WTC11 (cell line): ENCODE results near the gene SPATA45. TPM values are rescaled to one million over a fixed set of nuclear protein-coding genes. Genes with fewer than 3 reads are reported as not detected.

ENCODE experiments used
- ATAC-seq: fragments of 200-7000 bp; cut with Tn5 transposase; 2 replicates; pipeline ENCODE4 v1.10.0; 2021; ENCODE audit warnings: mild to moderate bottlenecking, moderate library complexity
- CTCF ChIA-PET: fragments of 300-600 bp; sonication (Branson Sonifier 250); formaldehyde crosslinking; loops from one replicate; lab custom pipeline; 2021; ENCODE audit warnings: antibody characterized with exemption; lab: Charles Lee
- POLR2A ChIA-PET: fragments of 350-600 bp; sonication (Branson Sonifier 250); formaldehyde crosslinking; loops from one replicate; lab custom pipeline; 2021; ENCODE audit warnings: antibody characterized with exemption; lab: Charles Lee
- DNase-seq: peaks from one replicate; pipeline ENCODE4 v3.0.0; 2021; ENCODE audit warnings: low spot score
- H3K27ac Mint-ChIP-seq: 2 replicates; pipeline ENCODE4 v1.8.0; 2021; ENCODE audit warnings: mixed read lengths
- H3K27me3 Mint-ChIP-seq: 2 replicates; pipeline ENCODE4 v1.8.0; 2021; ENCODE audit warnings: low read depth, mild to moderate bottlenecking, moderate library complexity, mixed read lengths
- H3K36me3 Mint-ChIP-seq: 2 replicates; pipeline ENCODE4 v1.8.0; 2021; ENCODE audit warnings: mixed read lengths
- H3K4me1 Mint-ChIP-seq: 2 replicates; pipeline ENCODE4 v1.8.0; 2022; ENCODE audit warnings: mixed read lengths
- H3K4me3 Mint-ChIP-seq: 2 replicates; pipeline ENCODE4 v1.8.0; 2021; ENCODE audit warnings: mild to moderate bottlenecking, moderate library complexity, mixed read lengths
- H3K9me3 Mint-ChIP-seq: 2 replicates; pipeline ENCODE4 v1.8.0; 2021; ENCODE audit warnings: mixed read lengths
- ATF1 ChIP-seq: sonication (generic); formaldehyde crosslinking; IDR thresholded peaks from 2 replicates; pipeline ENCODE4 v1.8.1; 2023; ENCODE audit warnings: mild to moderate bottlenecking, moderate library complexity, missing genetic modification reagents
- CBFB ChIP-seq: sonication (generic); formaldehyde crosslinking; IDR thresholded peaks from 2 replicates; pipeline ENCODE4 v1.8.1; 2022; ENCODE audit warnings: mild to moderate bottlenecking, low read depth, missing genetic modification reagents
- CREB1 ChIP-seq: sonication (generic); formaldehyde crosslinking; IDR thresholded peaks from 2 replicates; pipeline ENCODE4 v1.8.0; 2023; ENCODE audit warnings: mild to moderate bottlenecking, missing genetic modification reagents
- ELF4 ChIP-seq: sonication (generic); formaldehyde crosslinking; IDR thresholded peaks from 2 replicates; pipeline ENCODE4 v1.8.1; 2022; ENCODE audit warnings: low read depth, mild to moderate bottlenecking, moderate library complexity, missing genetic modification reagents
- ETV6 ChIP-seq: sonication (generic); formaldehyde crosslinking; IDR thresholded peaks from 2 replicates; pipeline ENCODE4 v1.8.1; 2022; ENCODE audit warnings: mild to moderate bottlenecking, missing genetic modification reagents
- FOXK1 ChIP-seq: sonication (generic); formaldehyde crosslinking; IDR thresholded peaks from 2 replicates; pipeline ENCODE4 v1.8.0; 2022; ENCODE audit warnings: mild to moderate bottlenecking, moderate library complexity, missing genetic modification reagents
- FOXP1 ChIP-seq: sonication (generic); formaldehyde crosslinking; IDR thresholded peaks from 2 replicates; pipeline ENCODE4 v1.8.0; 2022; ENCODE audit warnings: missing genetic modification reagents, mild to moderate bottlenecking, moderate library complexity, borderline replicate concordance
- GRHL2 ChIP-seq: fragments of 250-450 bp; sonication (Bioruptor Pico); IDR thresholded peaks from 2 replicates; pipeline ENCODE4 v1.8.0; 2022; ENCODE audit warnings: mild to moderate bottlenecking, moderate library complexity; ENCODE audit not compliant: insufficient replicate concordance, severe bottlenecking
- NFE2L1 ChIP-seq: sonication (generic); formaldehyde crosslinking; IDR thresholded peaks from 2 replicates; pipeline ENCODE4 v1.8.1; 2023; ENCODE audit warnings: missing genetic modification reagents
- NR3C1 ChIP-seq: sonication (generic); formaldehyde crosslinking; conservative IDR thresholded peaks from 2 replicates; pipeline ENCODE4 v1.8.1; 2023; ENCODE audit warnings: low read depth, mild to moderate bottlenecking, missing genetic modification reagents
- RELA ChIP-seq: sonication (generic); formaldehyde crosslinking; IDR thresholded peaks from 2 replicates; pipeline ENCODE4 v1.8.1; 2022; ENCODE audit warnings: missing genetic modification reagents, mild to moderate bottlenecking, borderline replicate concordance
- TEAD1 ChIP-seq: sonication (generic); formaldehyde crosslinking; IDR thresholded peaks from 2 replicates; pipeline ENCODE4 v1.8.0; 2022; ENCODE audit warnings: mild to moderate bottlenecking, missing genetic modification reagents
- TEAD4 ChIP-seq: sonication (generic); formaldehyde crosslinking; IDR thresholded peaks from 2 replicates; pipeline ENCODE4 v1.8.0; 2022; ENCODE audit warnings: mild to moderate bottlenecking, missing genetic modification reagents
- ZNF263 ChIP-seq: sonication (generic); formaldehyde crosslinking; IDR thresholded peaks from 2 replicates; pipeline ENCODE4 v1.8.1; 2022; ENCODE audit warnings: low read depth, mild to moderate bottlenecking, moderate library complexity, missing genetic modification reagents
- ZNF317 ChIP-seq: sonication (generic); formaldehyde crosslinking; IDR thresholded peaks from 2 replicates; pipeline ENCODE4 v1.8.1; 2023; ENCODE audit warnings: low read depth, mild to moderate bottlenecking, moderate library complexity, missing genetic modification reagents, borderline replicate concordance
- total RNA-seq: library from RNA; stranded (reverse); gene quantifications from 3 replicates; pipeline ENCODE4 v1.2.3, GENCODE V29; 2021
- TF ChIP-seq, protein P1 (sequence below): sonication (generic); formaldehyde crosslinking; IDR thresholded peaks from 2 replicates; pipeline ENCODE4 v1.8.1; 2023; ENCODE audit warnings: mild to moderate bottlenecking, missing genetic modification reagents, borderline replicate concordance
- TF ChIP-seq, protein P2 (sequence below): sonication (generic); formaldehyde crosslinking; IDR thresholded peaks from 2 replicates; pipeline ENCODE4 v1.8.0; 2022; ENCODE audit warnings: mild to moderate bottlenecking, missing genetic modification reagents
- TF ChIP-seq, protein P3 (sequence below): fragments of 250-450 bp; sonication (Bioruptor Pico); IDR thresholded peaks from 2 replicates; pipeline ENCODE4 v1.9.0; 2021; ENCODE audit warnings: mild to moderate bottlenecking
- TF ChIP-seq, protein P4 (sequence below): fragments of 250-450 bp; sonication (Bioruptor Pico); conservative IDR thresholded peaks from 2 replicates; pipeline ENCODE4 v1.9.0; 2021; ENCODE audit warnings: mild to moderate bottlenecking
- TF ChIP-seq, protein P5 (sequence below): sonication (generic); formaldehyde crosslinking; IDR thresholded peaks from 2 replicates; pipeline ENCODE4 v1.8.1; 2022; ENCODE audit warnings: mild to moderate bottlenecking, moderate library complexity, missing genetic modification reagents
- TF ChIP-seq, protein P6 (sequence below): sonication (generic); formaldehyde crosslinking; IDR thresholded peaks from 2 replicates; pipeline ENCODE4 v1.8.0; 2022; ENCODE audit warnings: mild to moderate bottlenecking, missing genetic modification reagents
- TF ChIP-seq, protein P7 (sequence below): sonication (generic); formaldehyde crosslinking; IDR thresholded peaks from 2 replicates; pipeline ENCODE4 v1.8.0; 2022; ENCODE audit warnings: missing genetic modification reagents

Gene SPATA45
- total RNA-seq, 1 experiment from 2014 or later: 0.90 TPM

DNA sequence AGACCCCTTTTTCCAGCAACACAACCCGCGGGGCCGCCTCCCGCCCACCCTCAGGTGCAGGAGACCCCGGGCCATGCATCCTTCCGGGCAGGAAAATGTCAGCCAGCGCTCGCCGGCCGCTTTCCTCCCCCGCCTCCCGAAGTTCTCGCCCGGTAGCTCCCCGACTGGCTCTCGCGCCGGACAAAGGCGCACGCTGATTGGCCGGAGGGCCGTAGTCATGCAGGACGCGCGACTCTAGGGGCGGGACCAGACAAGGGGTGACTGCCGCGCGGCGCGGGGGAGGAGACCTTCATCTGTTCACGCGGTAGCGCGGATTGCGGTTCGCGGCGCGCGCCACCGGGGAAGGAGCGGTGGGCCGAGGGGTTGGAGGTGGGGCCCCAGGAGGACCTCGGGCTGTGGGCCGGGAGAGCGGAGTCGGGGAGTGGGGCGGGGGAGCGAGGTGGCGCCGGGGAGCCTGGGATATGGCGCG is 10.6 kb upstream of the SPATA45 start, which contains the start of gene FLVCR1:
FLVCR1 (plus strand) TSS at position 284 of the 469 bp plus-strand sequence; CDS start at position 462, 178 bp downstream.
- Mint-ChIP-seq H3K27ac (peak within 1 kb of the TSS; percentile 96), H3K4me1 (peaks cover 34% of the 10 kb centered on the region), H3K4me3 (no peak within 1 kb of the TSS), H3K36me3 (peaks cover 15% of the 10 kb centered on the region), H3K27me3 (peaks cover 10% of the 10 kb centered on the region), H3K9me3 (0 out of 2 replicates have a peak, but pooled peaks cover 4% of the 10 kb centered on the region)
- CTCF ChIA-PET: interaction anchor here (0.6 to 1.6 kb wide), 10 partner anchors 22 to 248 kb away, joined by 3 to 18 read pairs (median 4); no protein-coding TSS in a partner anchor
- ATAC-seq (peak; percentile 94), DNase-seq (peak; percentile 98)
- POLR2A ChIA-PET: interaction anchor here (0.6 to 2.2 kb wide), 12 partner anchors 11 to 250 kb away, joined by 3 to 22 read pairs (median 4); partner anchors contain the start of genes ATF3, NSL1, TATDN3 and VASH2
- TF ChIP-seq ELF4 (CRISPR knock-in tag): no peak
- peak; percentile 96 for TF ChIP-seq ETV6
- no peak for TF ChIP-seq TEAD4 (CRISPR knock-in tag)
- peak; percentile 57; the same call in 1 of the 2 replicates for TF ChIP-seq RELA
- TF ChIP-seq TEAD1: no peak; the same call in none of the 2 replicates
- TF ChIP-seq CREB1 (CRISPR knock-in tag): no peak
- no peak for TF ChIP-seq ATF1 (CRISPR knock-in tag)
- TF ChIP-seq FOXK1 (CRISPR knock-in tag): peak; percentile 78
- TF ChIP-seq, protein P1, sequence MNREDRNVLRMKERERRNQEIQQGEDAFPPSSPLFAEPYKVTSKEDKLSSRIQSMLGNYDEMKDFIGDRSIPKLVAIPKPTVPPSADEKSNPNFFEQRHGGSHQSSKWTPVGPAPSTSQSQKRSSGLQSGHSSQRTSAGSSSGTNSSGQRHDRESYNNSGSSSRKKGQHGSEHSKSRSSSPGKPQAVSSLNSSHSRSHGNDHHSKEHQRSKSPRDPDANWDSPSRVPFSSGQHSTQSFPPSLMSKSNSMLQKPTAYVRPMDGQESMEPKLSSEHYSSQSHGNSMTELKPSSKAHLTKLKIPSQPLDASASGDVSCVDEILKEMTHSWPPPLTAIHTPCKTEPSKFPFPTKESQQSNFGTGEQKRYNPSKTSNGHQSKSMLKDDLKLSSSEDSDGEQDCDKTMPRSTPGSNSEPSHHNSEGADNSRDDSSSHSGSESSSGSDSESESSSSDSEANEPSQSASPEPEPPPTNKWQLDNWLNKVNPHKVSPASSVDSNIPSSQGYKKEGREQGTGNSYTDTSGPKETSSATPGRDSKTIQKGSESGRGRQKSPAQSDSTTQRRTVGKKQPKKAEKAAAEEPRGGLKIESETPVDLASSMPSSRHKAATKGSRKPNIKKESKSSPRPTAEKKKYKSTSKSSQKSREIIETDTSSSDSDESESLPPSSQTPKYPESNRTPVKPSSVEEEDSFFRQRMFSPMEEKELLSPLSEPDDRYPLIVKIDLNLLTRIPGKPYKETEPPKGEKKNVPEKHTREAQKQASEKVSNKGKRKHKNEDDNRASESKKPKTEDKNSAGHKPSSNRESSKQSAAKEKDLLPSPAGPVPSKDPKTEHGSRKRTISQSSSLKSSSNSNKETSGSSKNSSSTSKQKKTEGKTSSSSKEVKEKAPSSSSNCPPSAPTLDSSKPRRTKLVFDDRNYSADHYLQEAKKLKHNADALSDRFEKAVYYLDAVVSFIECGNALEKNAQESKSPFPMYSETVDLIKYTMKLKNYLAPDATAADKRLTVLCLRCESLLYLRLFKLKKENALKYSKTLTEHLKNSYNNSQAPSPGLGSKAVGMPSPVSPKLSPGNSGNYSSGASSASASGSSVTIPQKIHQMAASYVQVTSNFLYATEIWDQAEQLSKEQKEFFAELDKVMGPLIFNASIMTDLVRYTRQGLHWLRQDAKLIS: peak; percentile 75; the same call in 1 of the 2 replicates
- no peak for TF ChIP-seq NFE2L1
- TF ChIP-seq, protein P2, sequence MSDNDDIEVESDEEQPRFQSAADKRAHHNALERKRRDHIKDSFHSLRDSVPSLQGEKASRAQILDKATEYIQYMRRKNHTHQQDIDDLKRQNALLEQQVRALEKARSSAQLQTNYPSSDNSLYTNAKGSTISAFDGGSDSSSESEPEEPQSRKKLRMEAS: peak; percentile 82; the same call in 1 of the 2 replicates
- no peak for TF ChIP-seq CBFB (CRISPR knock-in tag)
- TF ChIP-seq, protein P3, sequence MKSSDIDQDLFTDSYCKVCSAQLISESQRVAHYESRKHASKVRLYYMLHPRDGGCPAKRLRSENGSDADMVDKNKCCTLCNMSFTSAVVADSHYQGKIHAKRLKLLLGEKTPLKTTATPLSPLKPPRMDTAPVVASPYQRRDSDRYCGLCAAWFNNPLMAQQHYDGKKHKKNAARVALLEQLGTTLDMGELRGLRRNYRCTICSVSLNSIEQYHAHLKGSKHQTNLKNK: no peak
- TF ChIP-seq, protein P4, sequence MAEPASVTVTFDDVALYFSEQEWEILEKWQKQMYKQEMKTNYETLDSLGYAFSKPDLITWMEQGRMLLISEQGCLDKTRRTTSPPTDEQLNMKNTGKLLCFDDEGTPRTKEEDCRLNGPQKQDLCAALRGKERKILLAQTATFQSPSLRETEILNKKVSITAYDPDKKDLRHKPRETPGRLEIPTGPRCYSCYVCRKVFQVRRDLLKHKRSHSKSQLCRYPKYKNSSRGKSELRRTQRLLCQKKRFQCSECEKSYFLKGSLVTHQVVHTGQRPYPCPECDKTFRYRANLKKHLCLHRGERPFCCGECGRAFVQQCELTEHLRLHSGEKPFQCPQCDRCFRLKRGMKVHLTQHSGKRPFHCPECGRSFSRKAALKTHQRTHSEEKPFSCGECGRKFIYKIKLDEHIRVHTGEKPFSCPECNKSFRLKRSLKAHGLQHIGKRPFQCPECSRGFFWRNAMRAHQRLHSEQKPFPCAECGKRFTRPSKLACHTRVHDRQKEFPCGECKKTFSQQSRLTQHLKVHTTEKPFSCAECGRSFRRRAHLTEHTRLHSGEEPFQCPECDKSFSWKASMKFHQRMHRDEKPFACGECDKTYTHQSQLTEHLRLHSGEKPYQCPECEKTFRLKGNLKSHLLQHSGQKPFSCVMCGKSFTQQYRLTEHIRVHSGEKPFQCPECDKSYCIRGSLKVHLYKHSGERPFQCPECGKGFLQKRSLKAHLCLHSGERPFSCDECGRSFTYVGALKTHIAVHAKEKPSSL (CRISPR knock-in tag): no peak
- TF ChIP-seq, protein P5, sequence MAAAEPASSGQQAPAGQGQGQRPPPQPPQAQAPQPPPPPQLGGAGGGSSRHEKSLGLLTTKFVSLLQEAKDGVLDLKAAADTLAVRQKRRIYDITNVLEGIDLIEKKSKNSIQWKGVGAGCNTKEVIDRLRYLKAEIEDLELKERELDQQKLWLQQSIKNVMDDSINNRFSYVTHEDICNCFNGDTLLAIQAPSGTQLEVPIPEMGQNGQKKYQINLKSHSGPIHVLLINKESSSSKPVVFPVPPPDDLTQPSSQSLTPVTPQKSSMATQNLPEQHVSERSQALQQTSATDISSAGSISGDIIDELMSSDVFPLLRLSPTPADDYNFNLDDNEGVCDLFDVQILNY (CRISPR knock-in tag): peak; percentile 85
- no peak for TF ChIP-seq ZNF263 (CRISPR knock-in tag)
- no peak for TF ChIP-seq NR3C1
- TF ChIP-seq, protein P6, sequence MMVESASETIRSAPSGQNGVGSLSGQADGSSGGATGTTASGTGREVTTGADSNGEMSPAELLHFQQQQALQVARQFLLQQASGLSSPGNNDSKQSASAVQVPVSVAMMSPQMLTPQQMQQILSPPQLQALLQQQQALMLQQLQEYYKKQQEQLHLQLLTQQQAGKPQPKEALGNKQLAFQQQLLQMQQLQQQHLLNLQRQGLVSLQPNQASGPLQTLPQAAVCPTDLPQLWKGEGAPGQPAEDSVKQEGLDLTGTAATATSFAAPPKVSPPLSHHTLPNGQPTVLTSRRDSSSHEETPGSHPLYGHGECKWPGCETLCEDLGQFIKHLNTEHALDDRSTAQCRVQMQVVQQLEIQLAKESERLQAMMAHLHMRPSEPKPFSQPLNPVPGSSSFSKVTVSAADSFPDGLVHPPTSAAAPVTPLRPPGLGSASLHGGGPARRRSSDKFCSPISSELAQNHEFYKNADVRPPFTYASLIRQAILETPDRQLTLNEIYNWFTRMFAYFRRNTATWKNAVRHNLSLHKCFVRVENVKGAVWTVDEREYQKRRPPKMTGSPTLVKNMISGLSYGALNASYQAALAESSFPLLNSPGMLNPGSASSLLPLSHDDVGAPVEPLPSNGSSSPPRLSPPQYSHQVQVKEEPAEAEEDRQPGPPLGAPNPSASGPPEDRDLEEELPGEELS: peak; percentile 90
- no peak for TF ChIP-seq GRHL2 (CRISPR knock-in tag)
- peak; percentile 15; the same call in 1 of the 2 replicates for TF ChIP-seq FOXP1 (CRISPR knock-in tag)
- TF ChIP-seq, protein P7, sequence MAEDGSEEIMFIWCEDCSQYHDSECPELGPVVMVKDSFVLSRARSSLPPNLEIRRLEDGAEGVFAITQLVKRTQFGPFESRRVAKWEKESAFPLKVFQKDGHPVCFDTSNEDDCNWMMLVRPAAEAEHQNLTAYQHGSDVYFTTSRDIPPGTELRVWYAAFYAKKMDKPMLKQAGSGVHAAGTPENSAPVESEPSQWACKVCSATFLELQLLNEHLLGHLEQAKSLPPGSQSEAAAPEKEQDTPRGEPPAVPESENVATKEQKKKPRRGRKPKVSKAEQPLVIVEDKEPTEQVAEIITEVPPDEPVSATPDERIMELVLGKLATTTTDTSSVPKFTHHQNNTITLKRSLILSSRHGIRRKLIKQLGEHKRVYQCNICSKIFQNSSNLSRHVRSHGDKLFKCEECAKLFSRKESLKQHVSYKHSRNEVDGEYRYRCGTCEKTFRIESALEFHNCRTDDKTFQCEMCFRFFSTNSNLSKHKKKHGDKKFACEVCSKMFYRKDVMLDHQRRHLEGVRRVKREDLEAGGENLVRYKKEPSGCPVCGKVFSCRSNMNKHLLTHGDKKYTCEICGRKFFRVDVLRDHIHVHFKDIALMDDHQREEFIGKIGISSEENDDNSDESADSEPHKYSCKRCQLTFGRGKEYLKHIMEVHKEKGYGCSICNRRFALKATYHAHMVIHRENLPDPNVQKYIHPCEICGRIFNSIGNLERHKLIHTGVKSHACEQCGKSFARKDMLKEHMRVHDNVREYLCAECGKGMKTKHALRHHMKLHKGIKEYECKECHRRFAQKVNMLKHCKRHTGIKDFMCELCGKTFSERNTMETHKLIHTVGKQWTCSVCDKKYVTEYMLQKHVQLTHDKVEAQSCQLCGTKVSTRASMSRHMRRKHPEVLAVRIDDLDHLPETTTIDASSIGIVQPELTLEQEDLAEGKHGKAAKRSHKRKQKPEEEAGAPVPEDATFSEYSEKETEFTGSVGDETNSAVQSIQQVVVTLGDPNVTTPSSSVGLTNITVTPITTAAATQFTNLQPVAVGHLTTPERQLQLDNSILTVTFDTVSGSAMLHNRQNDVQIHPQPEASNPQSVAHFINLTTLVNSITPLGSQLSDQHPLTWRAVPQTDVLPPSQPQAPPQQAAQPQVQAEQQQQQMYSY (CRISPR knock-in tag): peak; percentile 49
- no peak for TF ChIP-seq ZNF317 (CRISPR knock-in tag)
